Trophoblast cell (in vitro differentiated cells and primary cell): ENCODE data around the gene ARCN1.

Experiments used
- DNase-seq, 2 donors: peaks; one replicate each; pipeline ENCODE4 v3.0.0-alpha.2; 2016
- H2AFZ ChIP-seq: 2 replicates; pipeline ENCODE4 v1.6.1; 2013; ENCODE audit warnings: low read length, moderate library complexity, mild to moderate bottlenecking; ENCODE audit not compliant: insufficient read depth, poor library complexity
- H2AK5ac ChIP-seq: 2 replicates; pipeline ENCODE4 v1.6.1; 2013; ENCODE audit warnings: mild to moderate bottlenecking, low read length
- H2BK120ac ChIP-seq: 2 replicates; pipeline ENCODE4 v1.6.1; 2013; ENCODE audit warnings: low read length, mild to moderate bottlenecking, moderate library complexity; ENCODE audit not compliant: insufficient read depth, poor library complexity
- H2BK12ac ChIP-seq: 2 replicates; pipeline ENCODE4 v1.6.1; 2013; ENCODE audit warnings: mild to moderate bottlenecking, low read length, moderate library complexity
- H2BK5ac ChIP-seq: 2 replicates; pipeline ENCODE4 v1.6.1; 2013; ENCODE audit warnings: low read length, low read depth, moderate library complexity, mild to moderate bottlenecking; ENCODE audit not compliant: poor library complexity
- H3K14ac ChIP-seq: 2 replicates; pipeline ENCODE4 v1.6.1; 2013; ENCODE audit warnings: mild to moderate bottlenecking, low read length
- H3K18ac ChIP-seq: 2 replicates; pipeline ENCODE4 v1.6.1; 2013; ENCODE audit warnings: mild to moderate bottlenecking, low read length
- H3K23ac ChIP-seq: 2 replicates; pipeline ENCODE4 v1.6.1; 2013; ENCODE audit warnings: low read length
- H3K27ac ChIP-seq: 2 replicates; pipeline ENCODE4 v1.5.1; 2013; ENCODE audit warnings: low read depth, mild to moderate bottlenecking, inconsistent platforms, low read length, moderate library complexity
- H3K27me3 ChIP-seq: 2 replicates; pipeline ENCODE4 v1.6.1; 2013; ENCODE audit warnings: inconsistent platforms, mild to moderate bottlenecking, low read length, moderate library complexity; ENCODE audit not compliant: insufficient read depth
- H3K36me3 ChIP-seq, 2 experiments: 1 replicate in 1 of 2; 2 replicates in 1 of 2; pipeline ENCODE4 v1.6.1; 2013; ENCODE audit warnings: low read length in 2 of 2, mild to moderate bottlenecking in 2 of 2, moderate library complexity in 1 of 2; ENCODE audit not compliant: insufficient read depth in 2 of 2, control insufficient read depth in 1 of 2
- H3K4ac ChIP-seq: 2 replicates; pipeline ENCODE4 v1.6.1; 2013; ENCODE audit warnings: low read depth, mild to moderate bottlenecking, low read length, moderate library complexity
- H3K4me1 ChIP-seq, 2 experiments: 1 replicate in 1 of 2; 2 replicates in 1 of 2; pipeline ENCODE4 v1.6.1; 2013; ENCODE audit warnings: low read length in 2 of 2, mild to moderate bottlenecking in 2 of 2, moderate library complexity in 1 of 2; ENCODE audit not compliant: insufficient read depth in 2 of 2, control insufficient read depth in 1 of 2
- H3K4me2 ChIP-seq: 2 replicates; pipeline ENCODE4 v1.6.1; 2013; ENCODE audit warnings: inconsistent platforms, mild to moderate bottlenecking, low read length, moderate library complexity
- H3K4me3 ChIP-seq: 2 replicates; pipeline ENCODE4 v1.5.1; 2013; ENCODE audit warnings: mild to moderate bottlenecking, low read depth, low read length, inconsistent platforms
- H3K79me1 ChIP-seq: one replicate; pipeline ENCODE4 v1.6.1; 2013; ENCODE audit warnings: low read length
- H3K79me2 ChIP-seq: 2 replicates; pipeline ENCODE4 v1.6.1; 2013; ENCODE audit warnings: low read length, mild to moderate bottlenecking; ENCODE audit not compliant: control insufficient read depth, insufficient read depth, poor library complexity
- H3K9ac ChIP-seq: 2 replicates; pipeline ENCODE4 v1.6.1; 2013; ENCODE audit warnings: mild to moderate bottlenecking, low read length
- H3K9me3 ChIP-seq: 2 replicates; pipeline ENCODE4 v1.6.1; 2013; ENCODE audit warnings: low read depth, mild to moderate bottlenecking, control low read depth, inconsistent platforms, low read length; ENCODE audit not compliant: insufficient read depth
- H4K12ac ChIP-seq: 2 replicates; pipeline ENCODE4 v1.6.1; 2013; ENCODE audit warnings: low read depth, mild to moderate bottlenecking, low read length, moderate library complexity
- H4K8ac ChIP-seq: 2 replicates; pipeline ENCODE4 v1.6.1; 2013; ENCODE audit warnings: low read depth, mild to moderate bottlenecking, low read length, moderate library complexity
- H4K91ac ChIP-seq: one replicate; pipeline ENCODE4 v1.6.1; 2013; ENCODE audit warnings: low read depth, mild to moderate bottlenecking, low read length, moderate library complexity
- WGBS: extraction: QIAGEN DNeasy Blood & Tissue Kit; methylation state at CpG from one replicate; pipeline ENCODE4 v1.1.7; 2013; ENCODE audit warnings: missing lambda C conversion rate; ENCODE audit not compliant: insufficient read length, insufficient coverage; ENCODE audit errors: extremely low coverage; 5-methylcytosine and 5-hydroxymethylcytosine counted together

Gene ARCN1

DNA sequence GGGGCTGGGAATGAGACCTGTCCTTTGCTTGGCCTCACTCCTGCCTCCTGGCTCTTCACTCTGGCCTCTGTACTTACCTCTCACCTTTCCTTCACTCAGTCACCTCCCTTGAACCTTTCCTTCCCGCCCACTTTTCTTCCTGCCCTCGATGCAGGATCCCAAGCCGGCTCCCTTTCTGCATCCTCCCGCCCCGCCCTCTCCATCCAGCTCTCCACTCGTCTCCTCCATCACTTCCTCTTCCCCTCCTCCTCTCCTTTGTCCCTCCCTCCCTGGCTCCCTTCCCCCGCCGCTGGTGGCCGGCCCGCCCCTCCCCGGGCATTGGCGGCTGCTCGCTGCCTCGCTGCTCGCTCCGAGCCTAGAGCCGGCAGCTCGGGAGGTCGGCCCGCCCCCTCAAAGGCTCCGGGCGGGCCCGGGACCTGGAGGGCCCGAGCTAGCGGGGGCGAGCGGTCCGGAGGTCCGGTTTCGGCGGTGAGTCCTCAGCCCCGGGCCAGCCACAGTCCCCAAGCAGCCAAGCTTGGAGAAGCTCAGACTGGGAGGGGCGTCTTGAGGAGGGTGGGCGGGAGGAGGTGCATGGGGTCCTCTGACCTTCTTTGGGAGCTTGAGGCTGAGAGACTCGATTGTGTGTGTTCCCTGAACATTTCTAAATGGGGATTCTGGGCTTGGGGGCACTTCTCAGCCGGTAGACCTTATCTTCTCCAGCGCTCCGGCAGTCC, 49.0 kb downstream of the ARCN1 start:
- Histone ChIP-seq H3K27me3 (no peaks in the 10 kb centered on the region), H3K36me3 (peaks cover 11 to 13% of the 10 kb centered on the region in 2 experiments), H3K79me2 (peaks cover 8% of the 10 kb centered on the region), H2BK5ac (peak overlapping the region; percentile 62), H3K4me2 (peak overlapping the region; percentile 75), H3K23ac (no peak overlapping the region), H2BK120ac (peak overlapping the region; percentile 70), H3K79me1 (peaks cover 33% of the 10 kb centered on the region), H2AK5ac (peak overlapping the region; percentile 44), H2AFZ (peak overlapping the region; percentile 78), H3K4me1 (peaks cover 39 to 55% of the 10 kb centered on the region in 2 experiments), H3K14ac (peak overlapping the region; percentile 78), H2BK12ac (peak overlapping the region; percentile 90), H4K12ac (peak overlapping the region; percentile 78), H3K9me3 (peaks cover 2% of the 10 kb centered on the region), H3K18ac (peak overlapping the region; percentile 61), H3K9ac (peak overlapping the region; percentile 84), H4K8ac (peak overlapping the region; percentile 84), H3K4ac (peak overlapping the region; percentile 20), H3K27ac (peak overlapping the region; percentile 76), H4K91ac (peak overlapping the region; percentile 84), H3K4me3 (peak overlapping the region; percentile 79)
- no CpG with 5 or more reads among the region's 38 CpGs for WGBS
- peak; percentile 19 to 57 for DNase-seq

GRCh38 chr11:118621784-118622375, 49.7 kb downstream of the ARCN1 start:
- peak overlapping the region; percentile 56 for H2AFZ ChIP-seq
- no peaks in the 10 kb centered on the region for H3K27me3 ChIP-seq
- H3K14ac ChIP-seq = peak overlapping the region; percentile 73
- H3K36me3 ChIP-seq = peaks cover 12 to 15% of the 10 kb centered on the region in 2 experiments
- H3K9me3 ChIP-seq = peaks cover 2% of the 10 kb centered on the region
- peak overlapping the region; percentile 84 for H3K9ac ChIP-seq
- H4K8ac ChIP-seq = peak overlapping the region; percentile 82
- H3K27ac ChIP-seq = no peak overlapping the region
- H3K18ac ChIP-seq = peak overlapping the region; percentile 47
- H3K4me3 ChIP-seq = peak overlapping the region; percentile 79
- H2BK120ac ChIP-seq = peak overlapping the region; percentile 29
- no peak overlapping the region for H3K23ac ChIP-seq
- peak overlapping the region; percentile 44 for H2AK5ac ChIP-seq
- H3K4me2 ChIP-seq = peak overlapping the region; percentile 75
- H3K79me2 ChIP-seq = peaks cover 8% of the 10 kb centered on the region
- H2BK12ac ChIP-seq = peak overlapping the region; percentile 54
- no peak for DNase-seq
- H4K91ac ChIP-seq = peak overlapping the region; percentile 84
- peak overlapping the region; percentile 13 for H3K4ac ChIP-seq
- H4K12ac ChIP-seq = peak overlapping the region; percentile 12
- WGBS = no CpG with 5 or more reads among the region's 4 CpGs
- H2BK5ac ChIP-seq = peak overlapping the region; percentile 35
- H3K79me1 ChIP-seq = peaks cover 33% of the 10 kb centered on the region
- peaks cover 37 to 51% of the 10 kb centered on the region in 2 experiments for H3K4me1 ChIP-seq

DNA sequence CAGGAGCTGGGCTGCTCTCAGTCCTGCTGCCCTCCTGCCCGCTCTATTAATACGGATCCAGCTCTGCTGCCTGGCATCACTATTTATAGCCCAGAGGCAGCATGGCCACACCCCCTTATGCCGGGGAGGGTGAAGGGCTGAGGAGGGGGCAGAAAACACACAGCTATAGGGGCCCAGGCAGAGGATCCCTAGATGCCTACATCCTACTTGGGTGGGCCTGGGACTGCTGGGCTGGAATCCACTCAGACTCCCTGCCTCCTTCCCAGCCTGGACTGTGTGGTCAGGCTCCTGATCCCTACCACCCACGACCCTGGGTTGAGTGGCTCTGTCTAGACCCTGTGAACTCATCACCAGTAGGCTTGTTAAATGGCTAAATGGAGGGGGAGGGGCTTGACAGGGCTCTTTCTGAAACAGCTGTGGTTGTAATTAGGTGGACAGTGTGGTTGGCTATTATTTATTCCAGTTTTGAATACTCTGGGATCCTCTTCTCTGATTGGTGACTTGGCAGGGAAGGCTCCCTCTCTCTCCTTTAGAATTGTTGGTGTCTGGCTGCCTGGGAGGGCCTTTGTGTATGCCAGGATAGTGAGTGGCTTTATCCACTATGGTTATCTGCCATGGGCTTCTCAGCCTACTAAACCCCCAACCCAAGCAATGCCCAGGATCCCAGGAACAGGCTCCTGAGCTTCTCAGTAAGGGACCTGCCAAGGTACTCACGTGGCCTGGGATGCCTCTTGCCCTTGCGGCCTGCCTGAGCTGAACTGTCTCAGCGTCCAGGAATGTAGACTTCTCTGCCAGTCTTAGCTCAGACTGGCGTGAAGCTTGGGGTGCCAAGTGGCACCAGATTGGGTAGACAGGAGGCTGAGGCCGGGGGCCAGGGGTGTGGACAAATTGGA, 50.4 kb downstream of the ARCN1 start:
- peaks cover 2% of the 10 kb centered on the region for H3K9me3 ChIP-seq
- H4K91ac ChIP-seq = no peak overlapping the region
- no peak overlapping the region for H3K23ac ChIP-seq
- H2AK5ac ChIP-seq = no peak overlapping the region
- no peak overlapping the region for H2BK5ac ChIP-seq
- no peak overlapping the region for H2BK120ac ChIP-seq
- peak in 1 of 2 donors; percentile 37 for DNase-seq
- no peak overlapping the region for H4K8ac ChIP-seq
- H2BK12ac ChIP-seq = no peak overlapping the region
- H3K4ac ChIP-seq = no peak overlapping the region
- H3K79me2 ChIP-seq = peaks cover 8% of the 10 kb centered on the region
- H4K12ac ChIP-seq = no peak overlapping the region
- H2AFZ ChIP-seq = no peak overlapping the region
- H3K27me3 ChIP-seq = no peaks in the 10 kb centered on the region
- peak overlapping the region; percentile 75 for H3K4me2 ChIP-seq
- H3K9ac ChIP-seq = no peak overlapping the region
- H3K27ac ChIP-seq = no peak overlapping the region
- WGBS = no CpG with 5 or more reads among the region's 9 CpGs
- peaks cover 30% of the 10 kb centered on the region for H3K79me1 ChIP-seq
- peaks cover 35 to 49% of the 10 kb centered on the region in 2 experiments for H3K4me1 ChIP-seq
- peak overlapping the region; percentile 56 for H3K18ac ChIP-seq
- peaks cover 20 to 22% of the 10 kb centered on the region in 2 experiments for H3K36me3 ChIP-seq
- peak overlapping the region; percentile 20 for H3K14ac ChIP-seq
- no peak overlapping the region for H3K4me3 ChIP-seq

DNA sequence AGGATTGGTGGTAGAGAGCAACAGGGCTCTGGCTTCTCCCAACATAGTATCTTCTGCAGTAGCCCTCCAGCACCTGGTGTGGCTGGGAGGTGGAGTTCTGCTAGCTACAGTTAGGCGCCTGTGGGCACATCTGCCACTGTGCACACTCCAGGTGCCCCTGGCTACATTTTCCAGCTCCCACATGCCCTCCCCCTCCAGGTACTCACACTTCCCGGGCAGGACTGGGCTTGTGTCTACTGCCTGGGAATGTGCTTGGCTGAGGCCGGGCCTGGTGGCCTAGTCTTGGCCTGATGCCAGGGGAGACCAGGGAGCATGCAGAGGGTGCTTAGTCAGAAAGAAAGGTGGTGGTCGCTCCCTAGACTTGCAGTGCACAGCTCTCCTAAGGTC, 51.1 kb downstream of the ARCN1 start:
- WGBS = no CpG with 5 or more reads among the region's 4 CpGs
- Histone ChIP-seq H3K4me3 (no peak overlapping the region), H4K8ac (no peak overlapping the region)

More for the DNA sequence above, 51.1 kb downstream of the ARCN1 start:
- H3K14ac ChIP-seq = no peak overlapping the region
- peaks cover 25% of the 10 kb centered on the region for H3K79me1 ChIP-seq
- H3K4me1 ChIP-seq = peaks cover 29 to 43% of the 10 kb centered on the region in 2 experiments
- no peaks in the 10 kb centered on the region for H3K27me3 ChIP-seq
- H4K12ac ChIP-seq = no peak overlapping the region
- peaks cover 8% of the 10 kb centered on the region for H3K79me2 ChIP-seq
- no peak overlapping the region for H3K18ac ChIP-seq
- DNase-seq = peak; percentile 16 to 20
- H2BK5ac ChIP-seq = no peak overlapping the region
- H3K9me3 ChIP-seq = peaks cover 2% of the 10 kb centered on the region
- no peak overlapping the region for H3K9ac ChIP-seq
- H2AK5ac ChIP-seq = no peak overlapping the region
- H2BK12ac ChIP-seq = no peak overlapping the region
- no peak overlapping the region for H3K27ac ChIP-seq
- H3K4ac ChIP-seq = no peak overlapping the region
- no peak overlapping the region for H2AFZ ChIP-seq
- H3K4me2 ChIP-seq = no peak overlapping the region
- H2BK120ac ChIP-seq = no peak overlapping the region
- H3K23ac ChIP-seq = no peak overlapping the region
- no peak overlapping the region for H4K91ac ChIP-seq
- H3K36me3 ChIP-seq = peaks cover 26 to 29% of the 10 kb centered on the region in 2 experiments
